ENCODE data around the gene EIF4A3.
"Not testable (repeated sequence)": the region's sequence is repeated elsewhere in the genome, so short reads cannot be mapped to it uniquely, and the experiment has no call there.

The EIF4A3 gene

DNA sequence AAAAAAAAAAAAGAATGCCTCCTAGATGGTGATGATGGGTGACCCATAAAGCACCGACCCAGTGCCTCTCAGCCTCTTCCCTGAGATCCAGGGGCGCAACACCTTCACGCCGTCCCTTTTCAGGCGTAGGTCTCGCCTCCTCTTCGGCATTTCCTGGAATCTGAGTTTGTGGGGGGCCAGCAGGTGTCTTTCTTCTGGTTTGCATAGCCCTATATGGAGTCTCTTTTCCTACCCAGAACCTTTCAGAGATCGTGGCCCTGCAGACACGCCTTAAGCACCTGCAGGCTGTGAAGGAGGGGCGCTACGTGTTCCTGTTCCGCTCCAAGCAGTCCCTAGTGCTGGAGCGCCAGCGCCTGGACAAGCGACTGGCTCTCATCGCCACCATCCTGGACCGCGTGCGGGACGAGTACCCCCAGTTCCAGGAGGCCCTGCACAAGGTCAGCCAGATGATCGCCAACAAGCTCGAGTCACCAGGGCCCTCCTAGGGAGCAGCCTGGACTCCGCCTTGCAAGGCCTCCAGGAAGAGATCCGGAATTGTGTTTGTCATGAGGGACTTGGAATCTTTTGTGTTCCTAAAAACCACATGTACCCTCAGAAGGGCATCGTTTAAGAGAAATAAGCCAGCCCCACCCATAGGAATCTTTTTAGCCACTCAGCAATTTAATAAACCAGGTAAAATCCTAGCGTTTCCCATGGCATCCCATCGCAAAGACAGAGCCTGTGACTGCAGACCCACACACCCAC, 47.5 kb downstream of the EIF4A3 start:
- DNase-seq (ENCODE audit: low spot score) = no peak

DNA sequence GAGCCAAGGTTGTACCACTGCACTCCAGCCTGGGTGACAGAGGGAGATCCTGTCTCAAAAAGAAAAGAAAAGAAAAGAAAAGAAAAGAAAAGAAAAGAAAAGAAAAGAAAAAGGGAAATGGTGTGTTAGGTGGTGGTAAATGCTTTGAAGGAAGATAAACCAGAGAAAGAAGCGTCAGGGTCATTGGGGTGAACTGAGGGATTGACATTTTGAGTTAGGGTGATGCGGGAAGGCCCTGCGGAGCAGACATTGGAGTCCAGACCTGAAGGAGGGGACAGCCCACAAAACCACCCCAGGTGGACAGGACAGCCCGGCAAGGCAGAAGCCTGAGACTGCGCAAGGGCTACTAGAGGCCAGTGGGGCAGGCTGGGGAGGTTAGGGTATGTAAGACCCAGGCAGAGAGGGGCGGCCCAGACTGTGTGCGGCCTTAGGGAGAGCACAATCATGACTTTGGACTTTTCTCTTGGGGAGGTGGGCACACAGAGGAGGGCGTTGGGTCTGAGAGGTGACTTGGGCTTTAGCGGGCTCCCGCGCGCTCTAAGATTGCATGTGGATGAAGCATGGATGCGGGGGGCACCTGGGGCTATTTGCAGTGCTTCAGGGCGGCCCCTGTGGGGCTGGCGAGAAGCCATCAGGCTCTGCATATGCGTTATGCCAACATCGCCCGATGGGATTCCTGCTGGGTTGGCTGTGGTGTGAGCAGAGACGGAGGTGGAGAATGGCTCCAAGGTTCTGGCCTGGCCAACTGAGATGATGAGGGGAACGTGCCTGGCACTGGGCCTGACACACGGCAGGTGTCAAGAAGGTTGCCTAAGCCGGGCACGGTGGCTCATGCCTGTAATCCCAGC, 48.9 kb downstream of the EIF4A3 start:
- no peak for DNase-seq (ENCODE audit: low spot score)

GRCh38 chr17:80097127-80097621, 49.8 kb downstream of the EIF4A3 start:
- no peak for DNase-seq (ENCODE audit: low spot score)

DNA sequence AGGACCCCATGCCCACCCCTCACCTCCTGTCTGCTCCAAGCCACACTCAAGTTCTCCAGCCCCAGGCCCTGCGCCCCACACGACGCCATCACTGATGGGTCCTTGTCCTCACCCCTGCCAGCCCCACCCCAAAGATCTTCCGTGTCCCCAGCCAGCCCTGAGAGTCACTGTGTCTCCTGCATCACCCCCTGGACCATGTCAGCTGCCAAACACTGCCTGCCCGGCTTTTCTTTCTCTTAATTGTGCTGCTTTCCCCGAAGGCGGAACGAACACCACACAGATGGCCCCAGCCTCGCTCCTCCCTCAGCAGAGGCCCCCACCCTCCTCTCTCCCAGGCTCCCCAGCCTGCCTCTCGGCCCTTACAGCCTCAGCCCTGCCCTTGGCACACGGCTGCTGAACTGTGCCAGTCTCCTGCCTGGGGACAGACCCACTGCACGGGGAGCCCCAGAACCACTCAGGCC, 50.3 kb downstream of the EIF4A3 start:
- no peak for DNase-seq (ENCODE audit: low spot score)

DNA sequence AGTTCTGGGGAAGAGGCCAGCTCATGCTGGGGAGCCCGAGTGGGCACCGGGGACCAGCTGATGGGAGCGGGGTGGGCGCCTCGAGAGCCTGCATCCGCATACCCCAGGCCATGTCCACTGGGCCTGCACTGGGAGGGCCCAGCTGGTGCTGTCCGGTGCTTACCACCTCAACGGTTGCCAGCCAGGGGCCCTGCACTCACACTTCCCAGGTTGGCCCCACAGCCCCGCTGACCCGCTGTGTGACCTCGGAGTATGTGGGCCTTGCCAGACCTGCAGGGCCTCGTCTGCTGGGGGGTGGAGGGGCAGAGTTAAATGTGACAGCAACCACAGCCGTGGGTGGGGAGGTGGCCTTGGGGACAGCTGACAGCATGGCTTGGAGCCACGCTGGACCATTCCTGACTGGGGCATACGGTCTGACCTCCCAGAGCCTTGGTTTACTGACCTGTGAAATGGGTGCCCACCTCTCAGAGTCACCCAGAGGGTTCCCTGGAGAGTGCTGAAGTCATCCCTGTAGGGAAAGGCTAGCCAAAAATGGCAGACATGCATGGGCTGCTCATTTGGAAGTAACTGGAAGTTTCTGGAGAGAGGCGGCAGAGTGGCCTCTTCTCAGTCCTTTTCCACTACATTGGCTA, 51.0 kb downstream of the EIF4A3 start:
- no peak for DNase-seq (ENCODE audit: low spot score)

- no peak for DNase-seq (ENCODE audit: low spot score)
Observed at GRCh38 chr17:80095038-80095843, 51.7 kb downstream of the EIF4A3 start.

DNA sequence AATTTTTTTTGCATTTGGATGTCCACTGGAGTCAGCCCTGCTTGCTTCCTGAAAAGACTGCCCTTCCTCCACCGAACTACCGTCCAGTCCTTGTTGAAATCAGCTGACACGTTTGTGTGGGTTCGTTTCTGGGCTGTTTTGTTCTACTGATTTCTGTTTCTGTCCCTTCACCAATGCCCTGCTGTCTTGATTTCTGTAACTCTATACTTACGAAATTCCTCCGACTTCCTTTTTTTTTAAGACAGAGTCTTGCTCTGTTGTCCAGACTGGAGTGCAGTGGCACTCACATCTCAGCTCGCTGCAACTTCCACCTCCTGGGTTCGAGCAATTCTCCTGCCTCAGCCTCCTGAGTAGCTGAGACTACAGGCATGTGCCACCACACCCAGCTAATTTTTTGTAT, 54.0 kb downstream of the EIF4A3 start:
- DNase-seq (ENCODE audit: low spot score) = no peak

DNA sequence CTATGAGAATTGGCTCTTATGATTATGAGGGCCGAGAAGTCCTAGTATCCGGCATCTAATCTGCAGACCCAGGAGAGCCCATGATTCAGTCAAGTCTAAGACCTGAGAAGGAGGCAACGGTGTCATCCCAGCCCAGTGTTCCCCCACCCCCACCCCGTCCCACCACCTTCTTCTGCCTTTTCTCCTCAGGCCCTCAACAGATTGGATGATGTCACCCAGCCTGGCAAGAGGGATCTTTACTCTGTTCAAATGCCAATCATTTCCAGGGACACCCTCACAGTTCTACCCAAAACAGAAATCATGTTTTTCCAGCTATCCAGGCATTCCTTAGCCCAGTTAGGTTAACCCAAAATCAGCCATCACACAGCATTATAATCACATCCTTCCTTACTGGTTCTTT, 55.6 kb downstream of the EIF4A3 start:
- no peak for DNase-seq (ENCODE audit: low spot score)

GRCh38 chr17:80090164-80090563, 56.8 kb downstream of the EIF4A3 start:
- DNase-seq (ENCODE audit: low spot score) = not testable (repeated sequence)

- DNase-seq (ENCODE audit: low spot score) = no peak
Observed at GRCh38 chr17:80089762-80090161, 57.2 kb downstream of the EIF4A3 start.

DNA sequence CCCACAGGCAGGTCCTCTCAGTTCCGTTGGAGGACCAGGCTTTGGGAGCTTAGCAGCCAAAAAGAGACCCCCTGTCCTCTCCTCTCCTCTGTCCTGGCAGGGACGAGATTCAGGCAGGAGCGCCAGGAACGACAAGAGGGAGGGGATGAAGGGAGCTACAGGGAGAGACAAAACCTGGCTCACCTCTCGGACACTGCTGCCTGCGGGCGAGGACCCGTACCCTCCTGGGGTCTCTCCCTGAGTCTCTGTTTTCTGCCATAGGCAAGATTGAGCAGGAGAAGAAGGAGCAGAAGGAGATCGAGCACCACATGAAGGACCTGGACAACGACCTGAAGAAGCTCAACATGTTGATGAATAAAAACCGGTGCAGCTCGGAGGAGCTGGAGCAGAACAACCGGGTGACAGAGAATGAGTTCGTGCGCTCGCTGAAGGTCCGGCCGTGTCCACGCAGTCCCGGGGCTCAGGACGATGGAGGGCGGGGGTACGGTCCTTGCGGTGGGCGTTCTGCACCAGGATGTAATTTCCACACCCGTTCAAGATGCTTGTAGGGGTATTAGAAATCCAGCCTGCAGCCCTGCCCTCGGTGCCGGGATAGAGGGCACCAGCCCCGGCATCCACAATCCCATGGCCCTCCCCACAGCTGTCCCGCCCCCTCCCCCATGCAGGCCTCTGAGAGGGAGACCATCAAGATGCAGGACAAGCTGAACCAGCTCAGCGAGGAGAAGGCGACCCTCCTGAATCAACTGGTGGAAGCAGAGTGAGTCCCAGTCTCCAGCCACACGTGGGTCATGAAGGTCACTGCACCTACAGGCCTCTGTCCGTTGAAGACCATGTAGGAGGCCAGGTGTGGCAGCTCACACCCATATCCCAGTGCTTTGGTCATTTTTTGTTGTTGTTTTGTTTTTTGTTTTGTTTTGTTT, 59.3 kb downstream of the EIF4A3 start:
- no peak for DNase-seq (ENCODE audit: low spot score)

- DNase-seq (ENCODE audit: low spot score) = no peak
Observed at GRCh38 chr17:80086616-80087015, 60.3 kb downstream of the EIF4A3 start.

GRCh38 chr17:80086081-80086480, 60.8 kb downstream of the EIF4A3 start:
- DNase-seq (ENCODE audit: low spot score) = no peak

DNA sequence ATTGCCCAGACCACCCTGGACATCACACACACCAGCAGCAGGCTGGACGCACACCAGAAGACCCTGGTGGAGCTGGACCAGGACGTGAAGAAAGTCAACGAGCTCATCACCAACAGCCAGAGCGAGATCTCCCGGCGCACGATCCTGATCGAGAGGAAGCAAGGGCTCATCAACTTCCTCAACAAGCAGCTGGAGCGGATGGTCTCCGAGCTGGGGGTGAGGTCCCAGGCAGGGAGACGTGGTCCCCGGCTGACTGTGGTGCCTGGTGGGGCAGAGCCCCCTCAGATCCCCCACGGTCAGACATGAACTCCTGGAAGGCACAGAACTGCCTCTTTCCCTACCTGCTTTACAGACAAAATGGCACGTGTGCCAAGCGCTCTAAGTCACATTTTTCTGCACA, 62.2 kb downstream of the EIF4A3 start:
- no peak for DNase-seq (ENCODE audit: low spot score)
